GM23338 (cell line): ENCODE results near the gene ASPHD2. TPM values are rescaled to one million over a fixed set of nuclear protein-coding genes. Genes with fewer than 3 reads are reported as not detected.

Source experiments
- ATAC-seq: fragments of 200-7000 bp; cut with Tn5 transposase; 3 replicates; pipeline ENCODE4 v1.9.1; 2020
- DNase-seq: peaks from one replicate; pipeline ENCODE4 v3.0.0-alpha.2; 2015; ENCODE audit warnings: low spot score
- H2AFZ ChIP-seq: fragments of 200-600 bp; sonication (generic); 2 replicates; pipeline ENCODE4 v1.8.0; 2016; ENCODE audit warnings: antibody characterized with exemption, mild to moderate bottlenecking, moderate library complexity
- H3F3A ChIP-seq: fragments of 200-600 bp; sonication (generic); replicated peaks from 2 replicates; pipeline ENCODE4 v1.8.0; 2017; ENCODE audit warnings: antibody characterized with exemption, mixed run types, low read depth
- H3K27ac ChIP-seq: fragments of 200-600 bp; sonication (generic); 2 replicates; pipeline ENCODE4 v1.6.1; 2016; ENCODE audit warnings: low read depth
- H3K27me3 ChIP-seq: fragments of 200-600 bp; sonication (generic); 2 replicates; pipeline ENCODE4 v1.8.0; 2016; ENCODE audit warnings: mild to moderate bottlenecking, mixed run types, moderate library complexity; ENCODE audit not compliant: insufficient read depth
- H3K36me3 ChIP-seq: fragments of 200-600 bp; sonication (generic); 2 replicates; pipeline ENCODE4 v1.8.0; 2016; ENCODE audit warnings: mild to moderate bottlenecking; ENCODE audit not compliant: insufficient read depth
- H3K4me1 ChIP-seq: fragments of 200-600 bp; sonication (generic); 2 replicates; pipeline ENCODE4 v1.8.0; 2016; ENCODE audit warnings: mild to moderate bottlenecking, moderate library complexity; ENCODE audit not compliant: insufficient read depth
- H3K4me2 ChIP-seq: fragments of 200-600 bp; sonication (generic); 2 replicates; pipeline ENCODE4 v1.7.1; 2017; ENCODE audit warnings: mixed run types
- H3K4me3 ChIP-seq: fragments of 200-600 bp; sonication (generic); 2 replicates; pipeline ENCODE4 v1.6.1; 2016; ENCODE audit warnings: mixed run types
- H3K79me2 ChIP-seq: fragments of 200-600 bp; sonication (generic); replicated peaks from 2 replicates; pipeline ENCODE4 v1.8.0; 2017; ENCODE audit warnings: mild to moderate bottlenecking; ENCODE audit not compliant: insufficient read depth
- H3K9me2 ChIP-seq: fragments of 200-600 bp; sonication (generic); 2 replicates; pipeline ENCODE4 v1.8.0; 2017; ENCODE audit not compliant: insufficient read depth
- H4K20me1 ChIP-seq: fragments of 200-600 bp; sonication (generic); replicated peaks from 2 replicates; pipeline ENCODE4 v1.8.0; 2017; ENCODE audit warnings: mild to moderate bottlenecking; ENCODE audit not compliant: insufficient read depth
- H3K27ac Mint-ChIP-seq: 2 replicates; pipeline ENCODE4 v1.8.0; 2020; ENCODE audit warnings: inconsistent platforms, mild to moderate bottlenecking, moderate library complexity, mixed read lengths
- H3K27me3 Mint-ChIP-seq: 3 replicates; pipeline ENCODE4 v1.8.0; 2022; ENCODE audit warnings: low read depth, mild to moderate bottlenecking, moderate library complexity, mixed read lengths, inconsistent platforms; ENCODE audit not compliant: insufficient read depth, poor library complexity
- H3K36me3 Mint-ChIP-seq: 3 replicates; pipeline ENCODE4 v1.8.0; 2021; ENCODE audit warnings: low read depth, mild to moderate bottlenecking, inconsistent platforms, moderate library complexity, mixed read lengths
- H3K4me1 Mint-ChIP-seq: 3 replicates; pipeline ENCODE4 v1.8.0; 2020; ENCODE audit warnings: mild to moderate bottlenecking, inconsistent platforms, mixed read lengths
- H3K4me3 Mint-ChIP-seq: 3 replicates; pipeline ENCODE4 v1.8.0; 2021; ENCODE audit warnings: moderate library complexity, mild to moderate bottlenecking, inconsistent platforms, mixed read lengths
- H3K9me3 Mint-ChIP-seq: 3 replicates; pipeline ENCODE4 v1.8.0; 2020; ENCODE audit warnings: moderate library complexity, mild to moderate bottlenecking, inconsistent platforms, mixed read lengths
- CREB1 ChIP-seq: fragments of 250-450 bp; sonication (Bioruptor Pico); IDR thresholded peaks from 2 replicates; pipeline ENCODE4 v1.5.0; 2020; ENCODE audit warnings: low read depth, mild to moderate bottlenecking, moderate library complexity
- ETS1 ChIP-seq: IDR thresholded peaks from 2 replicates; pipeline ENCODE4 v1.6.1; 2016; ENCODE audit warnings: antibody characterized with exemption
- EZH2 ChIP-seq: fragments of 200-600 bp; sonication (generic); IDR thresholded peaks from one replicate; pipeline ENCODE4 v1.8.0; 2017; ENCODE audit warnings: antibody characterized with exemption, mild to moderate bottlenecking, low read depth; ENCODE audit not compliant: unreplicated experiment
- EZH2phosphoT487 ChIP-seq: fragments of 200-600 bp; sonication (generic); IDR thresholded peaks from one replicate; pipeline ENCODE4 v1.8.1; 2018; ENCODE audit warnings: antibody characterized with exemption; ENCODE audit not compliant: unreplicated experiment
- JUNB ChIP-seq: IDR thresholded peaks from one replicate; pipeline ENCODE4 v1.6.1; 2016; ENCODE audit warnings: antibody characterized with exemption; ENCODE audit not compliant: unreplicated experiment
- NANOG ChIP-seq: IDR thresholded peaks from 2 replicates; pipeline ENCODE4 v1.6.1; 2016; ENCODE audit warnings: antibody characterized with exemption, borderline replicate concordance
- POLR2AphosphoS5 ChIP-seq: IDR thresholded peaks from 2 replicates; pipeline ENCODE4 v1.6.1; 2016; ENCODE audit warnings: antibody characterized with exemption, low read depth
- STAT1 ChIP-seq: IDR thresholded peaks from one replicate; pipeline ENCODE4 v1.6.1; 2016; ENCODE audit warnings: antibody characterized with exemption; ENCODE audit not compliant: unreplicated experiment
- ZNF114 ChIP-seq: fragments of 250-450 bp; sonication (Bioruptor Pico); IDR thresholded peaks from 2 replicates; pipeline ENCODE4 v1.5.0; 2020; ENCODE audit warnings: mild to moderate bottlenecking, moderate library complexity
- ZNF331 ChIP-seq: fragments of 250-450 bp; sonication (Bioruptor Pico); IDR thresholded peaks from 2 replicates; pipeline ENCODE4 v1.5.0; 2020; ENCODE audit warnings: low read depth, mild to moderate bottlenecking, moderate library complexity
- polyA plus RNA-seq: library from polyadenylated mRNA; unstranded; fragments of >200 nt; fragmentation: Nextera tagmentation; extraction: Ambion mirVana; gene quantifications from 2 replicates; pipeline ENCODE4 v1.2.1, GENCODE V29; 2016
- total RNA-seq: library from RNA; depleted of rRNA; stranded (reverse); fragments of >200 nt; shearing (Covaris generic); gene quantifications from 2 replicates; pipeline ENCODE4 v1.2.3, GENCODE V29; 2014
- TF ChIP-seq, protein P1 (sequence below): IDR thresholded peaks from one replicate; pipeline ENCODE4 v1.6.1; 2018; ENCODE audit warnings: antibody characterized with exemption; ENCODE audit not compliant: unreplicated experiment
- TF ChIP-seq, protein P2 (sequence below): fragments of 250-450 bp; sonication (Bioruptor Pico); IDR thresholded peaks from 2 replicates; pipeline ENCODE4 v1.5.0; 2020; ENCODE audit warnings: mild to moderate bottlenecking, moderate library complexity
- TF ChIP-seq, protein P3 (sequence below), 2 experiments: fragments of 200-600 bp in 1 of 2; sonication (generic) in 1 of 2; conservative IDR thresholded peaks; 2 replicates each; pipeline versions ENCODE4 v1.5.1 to v1.6.1; 2016 to 2017; ENCODE audit warnings: antibody characterized with exemption in 2 of 2, low read depth in 2 of 2, mild to moderate bottlenecking in 2 of 2, moderate library complexity in 1 of 2

The ASPHD2 gene
- total and polyA plus RNA-seq, 2 experiments from 2014 or later, result 6.0 to 9.3 TPM

- no peak overlapping the region for H3K27ac Mint-ChIP-seq
- H3K4me3 ChIP-seq, result no peak overlapping the region
- no peaks in the 10 kb centered on the region for H3K4me1 ChIP-seq
- peaks cover 14% of the 10 kb centered on the region for H3K4me1 Mint-ChIP-seq
- no peaks in the 10 kb centered on the region for H3K27me3 ChIP-seq
- no peak; the same call in 2 of the 3 replicates for ATAC-seq
- H3K27ac ChIP-seq, result no peak overlapping the region
- H4K20me1 ChIP-seq, result no peaks in the 10 kb centered on the region
- no peak overlapping the region for H3K4me3 Mint-ChIP-seq
- no peak overlapping the region for H3K4me2 ChIP-seq
- no peaks in the 10 kb centered on the region for H3K79me2 ChIP-seq
- peak overlapping the region; percentile 97; the same call in 1 of the 2 replicates for H2AFZ ChIP-seq
- H3K9me3 Mint-ChIP-seq, result no peaks in the 10 kb centered on the region
- no peaks in the 10 kb centered on the region for H3K36me3 Mint-ChIP-seq
- peaks cover 10% of the 10 kb centered on the region for H3K27me3 Mint-ChIP-seq
- TF ChIP-seq POLR2AphosphoS5, result no peak
- no peak for TF ChIP-seq EZH2phosphoT487
- TF ChIP-seq, protein P1, sequence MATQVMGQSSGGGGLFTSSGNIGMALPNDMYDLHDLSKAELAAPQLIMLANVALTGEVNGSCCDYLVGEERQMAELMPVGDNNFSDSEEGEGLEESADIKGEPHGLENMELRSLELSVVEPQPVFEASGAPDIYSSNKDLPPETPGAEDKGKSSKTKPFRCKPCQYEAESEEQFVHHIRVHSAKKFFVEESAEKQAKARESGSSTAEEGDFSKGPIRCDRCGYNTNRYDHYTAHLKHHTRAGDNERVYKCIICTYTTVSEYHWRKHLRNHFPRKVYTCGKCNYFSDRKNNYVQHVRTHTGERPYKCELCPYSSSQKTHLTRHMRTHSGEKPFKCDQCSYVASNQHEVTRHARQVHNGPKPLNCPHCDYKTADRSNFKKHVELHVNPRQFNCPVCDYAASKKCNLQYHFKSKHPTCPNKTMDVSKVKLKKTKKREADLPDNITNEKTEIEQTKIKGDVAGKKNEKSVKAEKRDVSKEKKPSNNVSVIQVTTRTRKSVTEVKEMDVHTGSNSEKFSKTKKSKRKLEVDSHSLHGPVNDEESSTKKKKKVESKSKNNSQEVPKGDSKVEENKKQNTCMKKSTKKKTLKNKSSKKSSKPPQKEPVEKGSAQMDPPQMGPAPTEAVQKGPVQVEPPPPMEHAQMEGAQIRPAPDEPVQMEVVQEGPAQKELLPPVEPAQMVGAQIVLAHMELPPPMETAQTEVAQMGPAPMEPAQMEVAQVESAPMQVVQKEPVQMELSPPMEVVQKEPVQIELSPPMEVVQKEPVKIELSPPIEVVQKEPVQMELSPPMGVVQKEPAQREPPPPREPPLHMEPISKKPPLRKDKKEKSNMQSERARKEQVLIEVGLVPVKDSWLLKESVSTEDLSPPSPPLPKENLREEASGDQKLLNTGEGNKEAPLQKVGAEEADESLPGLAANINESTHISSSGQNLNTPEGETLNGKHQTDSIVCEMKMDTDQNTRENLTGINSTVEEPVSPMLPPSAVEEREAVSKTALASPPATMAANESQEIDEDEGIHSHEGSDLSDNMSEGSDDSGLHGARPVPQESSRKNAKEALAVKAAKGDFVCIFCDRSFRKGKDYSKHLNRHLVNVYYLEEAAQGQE, result no peak
- no peak for TF ChIP-seq EZH2
- TF ChIP-seq ZNF114, result no peak
- no peak for TF ChIP-seq CREB1 (CRISPR knock-in tag)
- no peak for TF ChIP-seq STAT1
- no peak for TF ChIP-seq JUNB
- no peak for TF ChIP-seq NANOG
- no peak for TF ChIP-seq ZNF331 (CRISPR knock-in tag)
- TF ChIP-seq, protein P2, sequence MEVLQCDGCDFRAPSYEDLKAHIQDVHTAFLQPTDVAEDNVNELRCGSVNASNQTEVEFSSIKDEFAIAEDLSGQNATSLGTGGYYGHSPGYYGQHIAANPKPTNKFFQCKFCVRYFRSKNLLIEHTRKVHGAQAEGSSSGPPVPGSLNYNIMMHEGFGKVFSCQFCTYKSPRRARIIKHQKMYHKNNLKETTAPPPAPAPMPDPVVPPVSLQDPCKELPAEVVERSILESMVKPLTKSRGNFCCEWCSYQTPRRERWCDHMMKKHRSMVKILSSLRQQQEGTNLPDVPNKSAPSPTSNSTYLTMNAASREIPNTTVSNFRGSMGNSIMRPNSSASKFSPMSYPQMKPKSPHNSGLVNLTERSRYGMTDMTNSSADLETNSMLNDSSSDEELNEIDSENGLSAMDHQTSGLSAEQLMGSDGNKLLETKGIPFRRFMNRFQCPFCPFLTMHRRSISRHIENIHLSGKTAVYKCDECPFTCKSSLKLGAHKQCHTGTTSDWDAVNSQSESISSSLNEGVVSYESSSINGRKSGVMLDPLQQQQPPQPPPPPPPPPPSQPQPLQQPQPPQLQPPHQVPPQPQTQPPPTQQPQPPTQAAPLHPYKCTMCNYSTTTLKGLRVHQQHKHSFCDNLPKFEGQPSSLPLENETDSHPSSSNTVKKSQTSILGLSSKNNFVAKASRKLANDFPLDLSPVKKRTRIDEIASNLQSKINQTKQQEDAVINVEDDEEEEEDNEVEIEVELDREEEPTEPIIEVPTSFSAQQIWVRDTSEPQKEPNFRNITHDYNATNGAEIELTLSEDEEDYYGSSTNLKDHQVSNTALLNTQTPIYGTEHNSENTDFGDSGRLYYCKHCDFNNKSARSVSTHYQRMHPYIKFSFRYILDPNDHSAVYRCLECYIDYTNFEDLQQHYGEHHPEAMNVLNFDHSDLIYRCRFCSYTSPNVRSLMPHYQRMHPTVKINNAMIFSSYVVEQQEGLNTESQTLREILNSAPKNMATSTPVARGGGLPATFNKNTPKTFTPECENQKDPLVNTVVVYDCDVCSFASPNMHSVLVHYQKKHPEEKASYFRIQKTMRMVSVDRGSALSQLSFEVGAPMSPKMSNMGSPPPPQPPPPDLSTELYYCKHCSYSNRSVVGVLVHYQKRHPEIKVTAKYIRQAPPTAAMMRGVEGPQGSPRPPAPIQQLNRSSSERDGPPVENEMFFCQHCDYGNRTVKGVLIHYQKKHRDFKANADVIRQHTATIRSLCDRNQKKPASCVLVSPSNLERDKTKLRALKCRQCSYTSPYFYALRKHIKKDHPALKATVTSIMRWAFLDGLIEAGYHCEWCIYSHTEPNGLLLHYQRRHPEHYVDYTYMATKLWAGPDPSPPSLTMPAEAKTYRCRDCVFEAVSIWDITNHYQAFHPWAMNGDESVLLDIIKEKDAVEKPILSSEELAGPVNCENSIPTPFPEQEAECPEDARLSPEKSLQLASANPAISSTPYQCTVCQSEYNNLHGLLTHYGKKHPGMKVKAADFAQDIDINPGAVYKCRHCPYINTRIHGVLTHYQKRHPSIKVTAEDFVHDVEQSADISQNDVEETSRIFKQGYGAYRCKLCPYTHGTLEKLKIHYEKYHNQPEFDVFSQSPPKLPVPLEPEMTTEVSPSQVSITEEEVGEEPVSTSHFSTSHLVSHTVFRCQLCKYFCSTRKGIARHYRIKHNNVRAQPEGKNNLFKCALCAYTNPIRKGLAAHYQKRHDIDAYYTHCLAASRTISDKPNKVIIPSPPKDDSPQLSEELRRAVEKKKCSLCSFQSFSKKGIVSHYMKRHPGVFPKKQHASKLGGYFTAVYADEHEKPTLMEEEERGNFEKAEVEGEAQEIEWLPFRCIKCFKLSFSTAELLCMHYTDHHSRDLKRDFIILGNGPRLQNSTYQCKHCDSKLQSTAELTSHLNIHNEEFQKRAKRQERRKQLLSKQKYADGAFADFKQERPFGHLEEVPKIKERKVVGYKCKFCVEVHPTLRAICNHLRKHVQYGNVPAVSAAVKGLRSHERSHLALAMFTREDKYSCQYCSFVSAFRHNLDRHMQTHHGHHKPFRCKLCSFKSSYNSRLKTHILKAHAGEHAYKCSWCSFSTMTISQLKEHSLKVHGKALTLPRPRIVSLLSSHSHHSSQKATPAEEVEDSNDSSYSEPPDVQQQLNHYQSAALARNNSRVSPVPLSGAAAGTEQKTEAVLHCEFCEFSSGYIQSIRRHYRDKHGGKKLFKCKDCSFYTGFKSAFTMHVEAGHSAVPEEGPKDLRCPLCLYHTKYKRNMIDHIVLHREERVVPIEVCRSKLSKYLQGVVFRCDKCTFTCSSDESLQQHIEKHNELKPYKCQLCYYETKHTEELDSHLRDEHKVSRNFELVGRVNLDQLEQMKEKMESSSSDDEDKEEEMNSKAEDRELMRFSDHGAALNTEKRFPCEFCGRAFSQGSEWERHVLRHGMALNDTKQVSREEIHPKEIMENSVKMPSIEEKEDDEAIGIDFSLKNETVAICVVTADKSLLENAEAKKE (CRISPR knock-in tag), result no peak
- TF ChIP-seq, protein P3, sequence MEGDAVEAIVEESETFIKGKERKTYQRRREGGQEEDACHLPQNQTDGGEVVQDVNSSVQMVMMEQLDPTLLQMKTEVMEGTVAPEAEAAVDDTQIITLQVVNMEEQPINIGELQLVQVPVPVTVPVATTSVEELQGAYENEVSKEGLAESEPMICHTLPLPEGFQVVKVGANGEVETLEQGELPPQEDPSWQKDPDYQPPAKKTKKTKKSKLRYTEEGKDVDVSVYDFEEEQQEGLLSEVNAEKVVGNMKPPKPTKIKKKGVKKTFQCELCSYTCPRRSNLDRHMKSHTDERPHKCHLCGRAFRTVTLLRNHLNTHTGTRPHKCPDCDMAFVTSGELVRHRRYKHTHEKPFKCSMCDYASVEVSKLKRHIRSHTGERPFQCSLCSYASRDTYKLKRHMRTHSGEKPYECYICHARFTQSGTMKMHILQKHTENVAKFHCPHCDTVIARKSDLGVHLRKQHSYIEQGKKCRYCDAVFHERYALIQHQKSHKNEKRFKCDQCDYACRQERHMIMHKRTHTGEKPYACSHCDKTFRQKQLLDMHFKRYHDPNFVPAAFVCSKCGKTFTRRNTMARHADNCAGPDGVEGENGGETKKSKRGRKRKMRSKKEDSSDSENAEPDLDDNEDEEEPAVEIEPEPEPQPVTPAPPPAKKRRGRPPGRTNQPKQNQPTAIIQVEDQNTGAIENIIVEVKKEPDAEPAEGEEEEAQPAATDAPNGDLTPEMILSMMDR (conservative IDR thresholded peaks at IDR 0.05; ENCODE audit: low read depth in 2 of 2), result no peak
- no peak for TF ChIP-seq ETS1
- peaks cover 5% of the 10 kb centered on the region; the same call in 1 of the 2 replicates for H3K9me2 ChIP-seq
- no peaks in the 10 kb centered on the region for H3K36me3 ChIP-seq
- DNase-seq, result peak; percentile 35
- no peaks in the 10 kb centered on the region for H3F3A ChIP-seq
These were observed 27.3 kb upstream of the ASPHD2 start for GRCh38 chr22:26401726-26402125.
